Measurements from ENCODE around the gene FER. TPM values are rescaled to one million over a fixed set of nuclear protein-coding genes. Genes with fewer than 3 reads are reported as not detected.

FER gene
- total and polyA plus RNA-seq, 2 of the 8 experiments (the other 6 are each of a cell fraction or from before 2014, with no cell fraction given) = 1.3 to 15.8 TPM

DNA sequence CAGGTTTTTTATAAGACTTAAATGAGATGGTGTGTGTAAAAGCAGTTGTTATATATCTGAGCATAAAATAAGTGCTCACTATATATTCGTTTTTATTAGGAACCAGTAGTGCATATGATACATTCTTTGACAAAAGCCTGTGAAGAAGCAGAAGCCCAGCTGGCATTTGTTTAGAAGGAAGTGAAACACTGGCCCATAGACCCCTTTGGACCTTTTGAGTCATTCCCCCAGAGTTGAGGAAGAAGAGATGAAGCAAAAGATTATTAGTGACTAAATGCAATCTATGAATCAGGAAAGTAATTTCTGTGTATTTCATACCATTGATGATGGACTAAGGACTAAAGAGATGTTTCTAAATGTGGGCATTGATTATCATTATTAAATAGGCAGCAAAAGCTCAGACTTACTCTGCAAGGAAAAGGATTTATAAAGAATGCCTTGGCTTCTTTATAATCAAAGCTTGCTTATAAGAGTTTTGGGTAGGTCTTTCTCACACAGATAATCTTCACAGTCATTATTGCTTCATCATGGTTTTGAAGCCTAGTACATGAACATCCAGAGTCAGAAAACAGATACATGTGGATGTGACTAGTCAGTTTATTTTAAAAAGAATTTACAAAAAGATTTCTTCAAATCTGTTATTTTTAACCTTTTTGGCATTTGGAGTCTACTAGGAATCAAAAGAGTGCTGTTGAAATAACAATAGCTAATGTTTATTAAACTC lies 16.9 kb upstream of the FER start (continued):
- TF ChIP-seq, protein P1, sequence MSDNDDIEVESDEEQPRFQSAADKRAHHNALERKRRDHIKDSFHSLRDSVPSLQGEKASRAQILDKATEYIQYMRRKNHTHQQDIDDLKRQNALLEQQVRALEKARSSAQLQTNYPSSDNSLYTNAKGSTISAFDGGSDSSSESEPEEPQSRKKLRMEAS (IDR thresholded peaks at IDR 0.05) = no peak
- TF ChIP-seq RXRA (IDR thresholded peaks at IDR 0.05; ENCODE audit: insufficient read depth, low read depth, low read length) = no peak
- no peak for TF ChIP-seq RFX5 (IDR thresholded peaks at IDR 0.05; ENCODE audit: borderline replicate concordance, low read depth, low read length)
- no peak for TF ChIP-seq CHD2 (IDR thresholded peaks at IDR 0.05; ENCODE audit: low read length)
- TF ChIP-seq TAF7 (optimal IDR thresholded peaks at IDR 0.05; ENCODE audit: borderline replicate concordance, low read depth, low read length) = no peak
- no peak for TF ChIP-seq SUZ12 (IDR thresholded peaks at IDR 0.05; ENCODE audit: low read length)
